OCI-LY1 (cell line): ENCODE data around the gene CASKIN2.
"Not testable (repeated sequence)": the region's sequence is repeated elsewhere in the genome, so short reads cannot be mapped to it uniquely, and the experiment has no call there.

Source experiments
- H2AFZ ChIP-seq: fragments of 200-600 bp; sonication (generic), shearing (Covaris generic); 2 replicates; pipeline ENCODE4 v1.6.0; 2014; ENCODE audit warnings: antibody characterized with exemption, mild to moderate bottlenecking, low read length
- H3F3A ChIP-seq: fragments of 200-600 bp; sonication (generic), shearing (Covaris generic); 2 replicates; pipeline ENCODE4 v1.6.0; 2014; ENCODE audit warnings: mild to moderate bottlenecking, antibody characterized with exemption, low read length, moderate library complexity; ENCODE audit not compliant: insufficient read depth
- H3K27ac ChIP-seq: fragments of 200-600 bp; sonication (generic); 2 replicates; pipeline ENCODE4 v1.5.1; 2014; ENCODE audit warnings: low read length, mixed run types, mild to moderate bottlenecking, low read depth; ENCODE audit not compliant: poor library complexity, severe bottlenecking
- H3K27me3 ChIP-seq: fragments of 200-600 bp; sonication (generic); 2 replicates; pipeline ENCODE4 v1.6.0; 2014; ENCODE audit warnings: antibody characterized with exemption, mild to moderate bottlenecking, low read length, moderate library complexity; ENCODE audit not compliant: insufficient read depth
- H3K36me3 ChIP-seq: fragments of 200-600 bp; sonication (generic); 2 replicates; pipeline ENCODE4 v1.6.1; 2014; ENCODE audit warnings: mild to moderate bottlenecking, antibody characterized with exemption, low read length, moderate library complexity, mixed read lengths; ENCODE audit not compliant: insufficient read depth
- H3K4me1 ChIP-seq: fragments of 200-600 bp; sonication (generic); 2 replicates; pipeline ENCODE4 v1.5.1; 2014; ENCODE audit warnings: mild to moderate bottlenecking, low read length, moderate library complexity; ENCODE audit not compliant: insufficient read depth, severe bottlenecking
- H3K4me2 ChIP-seq: fragments of 200-600 bp; sonication (generic), shearing (Covaris generic); 2 replicates; pipeline ENCODE4 v1.6.1; 2014; ENCODE audit warnings: low read length
- H3K4me3 ChIP-seq: fragments of 200-600 bp; sonication (generic); 2 replicates; pipeline ENCODE4 v1.5.1; 2014; ENCODE audit warnings: low read length, low read depth, mild to moderate bottlenecking, mixed read lengths; ENCODE audit not compliant: poor library complexity, severe bottlenecking
- H3K79me2 ChIP-seq: fragments of 200-600 bp; shearing (Covaris generic); 2 replicates; pipeline ENCODE4 v1.6.1; 2016; ENCODE audit warnings: mixed run types, low read length, mixed read lengths; ENCODE audit not compliant: insufficient read depth
- H3K9ac ChIP-seq: fragments of 200-600 bp; sonication (generic), shearing (Covaris generic); 2 replicates; pipeline ENCODE4 v1.6.1; 2014; ENCODE audit warnings: mild to moderate bottlenecking, low read length, mixed read lengths
- H3K9me2 ChIP-seq: fragments of 200-600 bp; sonication (generic), shearing (Covaris generic); 2 replicates; pipeline ENCODE4 v1.6.1; 2014; ENCODE audit warnings: low read depth, mild to moderate bottlenecking, low read length, mixed read lengths
- H3K9me3 ChIP-seq: fragments of 200-600 bp; shearing (Covaris generic); 2 replicates; pipeline ENCODE4 v1.6.1; 2014; ENCODE audit warnings: low read length, mixed read lengths
- H4K20me1 ChIP-seq: fragments of 200-600 bp; sonication (generic), shearing (Covaris generic); 2 replicates; pipeline ENCODE4 v1.6.0; 2016; ENCODE audit warnings: mild to moderate bottlenecking, low read length; ENCODE audit not compliant: insufficient read depth
- CTCF ChIP-seq: fragments of 200-600 bp; sonication (generic), shearing (Covaris generic); IDR thresholded peaks from 2 replicates; pipeline ENCODE4 v1.5.1; 2017; ENCODE audit warnings: mild to moderate bottlenecking, antibody characterized with exemption, low read length, moderate library complexity, mixed read lengths
- EZH2 ChIP-seq: fragments of 200-600 bp; sonication (generic), shearing (Covaris generic); IDR thresholded peaks from 2 replicates; pipeline ENCODE4 v1.8.0; 2017; ENCODE audit warnings: borderline replicate concordance, mixed run types, mild to moderate bottlenecking, antibody characterized with exemption, low read length, moderate library complexity, mixed read lengths

Gene CASKIN2

DNA sequence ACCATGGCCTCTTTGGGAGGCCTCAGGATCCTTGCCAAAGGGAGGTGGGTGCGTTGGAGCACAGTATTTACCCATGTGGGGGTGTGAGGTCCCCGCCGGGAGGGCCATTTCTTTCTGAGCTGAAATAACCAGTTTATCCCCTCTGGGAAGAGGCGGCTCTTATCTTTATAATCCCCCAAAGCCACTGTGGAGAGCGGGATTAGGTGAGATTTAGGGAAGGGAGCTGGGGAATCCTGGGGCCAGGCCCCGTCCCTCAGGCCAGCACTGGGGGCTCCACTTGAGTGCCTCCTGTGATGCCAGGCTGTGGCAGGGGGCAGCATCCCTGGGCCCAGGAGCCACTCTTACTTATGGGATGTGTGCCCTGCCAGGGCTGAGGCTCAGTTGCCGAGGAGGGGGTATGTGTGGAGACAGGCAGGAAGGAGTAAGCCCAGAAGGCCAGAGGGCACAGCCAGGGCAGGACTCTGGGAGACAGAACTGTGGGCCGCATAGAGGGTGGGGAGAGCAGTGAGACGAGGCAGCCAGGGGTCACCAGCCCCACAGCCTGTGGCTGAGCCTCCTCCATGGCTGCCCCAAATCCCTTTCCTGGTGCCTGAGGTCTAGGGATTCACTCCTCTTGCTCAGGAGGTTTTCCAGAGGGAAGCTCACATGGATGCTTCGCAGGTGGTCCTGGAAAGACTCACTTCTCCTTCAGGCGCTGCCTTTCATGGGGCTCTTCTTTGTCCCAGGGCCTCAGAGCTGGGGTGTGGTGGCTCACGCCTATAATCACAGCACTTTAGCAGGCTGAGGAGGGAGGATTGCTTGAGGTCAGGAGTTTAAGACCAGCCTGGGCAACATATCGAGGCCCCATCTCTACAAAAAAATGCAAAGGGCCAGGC lies 33.9 kb downstream of the CASKIN2 start:
- H3K79me2 ChIP-seq = no peaks in the 10 kb centered on the region
- no peak overlapping the region for H3K4me3 ChIP-seq
- no peaks in the 10 kb centered on the region for H3K9me3 ChIP-seq
- no peaks in the 10 kb centered on the region for H3F3A ChIP-seq
- no peaks in the 10 kb centered on the region; the same call in 1 of the 2 replicates for H3K36me3 ChIP-seq
- no peaks in the 10 kb centered on the region for H3K27me3 ChIP-seq
- TF ChIP-seq CTCF = no peak
- TF ChIP-seq EZH2 = no peak
- no peaks in the 10 kb centered on the region for H4K20me1 ChIP-seq
- H3K9me2 ChIP-seq = no peaks in the 10 kb centered on the region
- no peak overlapping the region for H2AFZ ChIP-seq
- H3K4me1 ChIP-seq = no peaks in the 10 kb centered on the region
- H3K9ac ChIP-seq = no peak overlapping the region
- H3K4me2 ChIP-seq = no peak overlapping the region
- no peak overlapping the region for H3K27ac ChIP-seq

GRCh38 chr17:75480281-75480680 lies 35.1 kb downstream of the CASKIN2 start:
- Histone ChIP-seq H3K4me1 (no peaks in the 10 kb centered on the region), H3K79me2 (no peaks in the 10 kb centered on the region), H3F3A (no peaks in the 10 kb centered on the region), H3K36me3 (no peaks in the 10 kb centered on the region; the same call in 1 of the 2 replicates), H3K4me2 (no peak overlapping the region), H2AFZ (no peak overlapping the region), H4K20me1 (no peaks in the 10 kb centered on the region), H3K9ac (no peak overlapping the region), H3K9me2 (no peaks in the 10 kb centered on the region), H3K27me3 (no peaks in the 10 kb centered on the region), H3K4me3 (no peak overlapping the region), H3K9me3 (no peaks in the 10 kb centered on the region), H3K27ac (no peak overlapping the region)
- TF ChIP-seq EZH2 (no peak), CTCF (no peak)

GRCh38 chr17:75478508-75478907 lies 36.8 kb downstream of the CASKIN2 start:
- Histone ChIP-seq H3K9me3 (no peaks in the 10 kb centered on the region), H3K9me2 (no peaks in the 10 kb centered on the region), H3K4me3 (no peak overlapping the region), H3K4me1 (no peaks in the 10 kb centered on the region), H3K27ac (no peak overlapping the region), H4K20me1 (no peaks in the 10 kb centered on the region), H3F3A (no peaks in the 10 kb centered on the region), H3K36me3 (peaks cover 1% of the 10 kb centered on the region), H3K27me3 (no peaks in the 10 kb centered on the region), H3K9ac (no peak overlapping the region), H3K4me2 (no peak overlapping the region), H3K79me2 (no peaks in the 10 kb centered on the region), H2AFZ (no peak overlapping the region)
- TF ChIP-seq EZH2 (no peak), CTCF (no peak)

GRCh38 chr17:75477490-75477862 lies 37.9 kb downstream of the CASKIN2 start:
- H3K9ac ChIP-seq, H2AFZ ChIP-seq, H3K4me1 ChIP-seq, H3K27me3 ChIP-seq, H3K4me3 ChIP-seq, H3K79me2 ChIP-seq, H3K9me2 ChIP-seq, H3K9me3 ChIP-seq, H3F3A ChIP-seq, H4K20me1 ChIP-seq, H3K4me2 ChIP-seq, H3K27ac ChIP-seq: not testable (repeated sequence)
- H3K36me3 ChIP-seq = peaks cover 10% of the 10 kb centered on the region
